Body of pancreas (tissue), 4 donors: Measurements from ENCODE around the gene CDKN2D.

Source experiments
- POLR2A ChIP-seq, 3 donors: fragments of 450-650 bp; IDR thresholded peaks; one replicate each; pipeline ENCODE4 v1.6.1; 2016; ENCODE audit warnings: antibody characterized with exemption in 3 of 3, mild to moderate bottlenecking in 2 of 3
- TF ChIP-seq, protein P1 (sequence below), 7 experiments: fragments of 450-650 bp in 4 of 7; fragments of 200-600 bp in 3 of 7; sonication (generic) in 3 of 7; IDR thresholded peaks; one replicate each; pipeline ENCODE4 v1.5.1; 2016 to 2019; ENCODE audit warnings: antibody characterized with exemption in 7 of 7

GRCh38 chr19:10568826-10569651 is at the start of gene CDKN2D:
- TF ChIP-seq, protein P1, sequence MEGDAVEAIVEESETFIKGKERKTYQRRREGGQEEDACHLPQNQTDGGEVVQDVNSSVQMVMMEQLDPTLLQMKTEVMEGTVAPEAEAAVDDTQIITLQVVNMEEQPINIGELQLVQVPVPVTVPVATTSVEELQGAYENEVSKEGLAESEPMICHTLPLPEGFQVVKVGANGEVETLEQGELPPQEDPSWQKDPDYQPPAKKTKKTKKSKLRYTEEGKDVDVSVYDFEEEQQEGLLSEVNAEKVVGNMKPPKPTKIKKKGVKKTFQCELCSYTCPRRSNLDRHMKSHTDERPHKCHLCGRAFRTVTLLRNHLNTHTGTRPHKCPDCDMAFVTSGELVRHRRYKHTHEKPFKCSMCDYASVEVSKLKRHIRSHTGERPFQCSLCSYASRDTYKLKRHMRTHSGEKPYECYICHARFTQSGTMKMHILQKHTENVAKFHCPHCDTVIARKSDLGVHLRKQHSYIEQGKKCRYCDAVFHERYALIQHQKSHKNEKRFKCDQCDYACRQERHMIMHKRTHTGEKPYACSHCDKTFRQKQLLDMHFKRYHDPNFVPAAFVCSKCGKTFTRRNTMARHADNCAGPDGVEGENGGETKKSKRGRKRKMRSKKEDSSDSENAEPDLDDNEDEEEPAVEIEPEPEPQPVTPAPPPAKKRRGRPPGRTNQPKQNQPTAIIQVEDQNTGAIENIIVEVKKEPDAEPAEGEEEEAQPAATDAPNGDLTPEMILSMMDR (IDR thresholded peaks at IDR 0.05): peak; percentile 4 to 89 (median 46)
- peak; percentile 38 to 46 (median 43) for TF ChIP-seq POLR2A (IDR thresholded peaks at IDR 0.05)
